MM.1S (cell line): Measurements from ENCODE around the gene SIK2.

Experiments
- DNase-seq: peaks from one replicate; pipeline ENCODE4 v3.0.0-alpha.2; 2015
- H2AFZ ChIP-seq: fragments of 300-600 bp; sonication (generic); 2 replicates; pipeline ENCODE4 v1.6.0; 2016; ENCODE audit warnings: antibody characterized with exemption, low read length
- H3F3A ChIP-seq: fragments of 300-600 bp; sonication (generic); 2 replicates; pipeline ENCODE4 v1.6.1; 2016; ENCODE audit warnings: mild to moderate bottlenecking, antibody characterized with exemption, low read length, moderate library complexity, mixed read lengths; ENCODE audit not compliant: insufficient read depth
- H3K27ac ChIP-seq: fragments of 300-600 bp; sonication (generic); 2 replicates; pipeline ENCODE4 v1.5.1; 2016; ENCODE audit warnings: mild to moderate bottlenecking, low read length
- H3K27me3 ChIP-seq: fragments of 300-600 bp; sonication (generic); replicated peaks from 2 replicates; pipeline ENCODE4 v1.6.0; 2016; ENCODE audit warnings: low read length; ENCODE audit not compliant: insufficient read depth
- H3K36me3 ChIP-seq: fragments of 300-600 bp; sonication (generic); replicated peaks from 2 replicates; pipeline ENCODE4 v1.6.1; 2016; ENCODE audit warnings: mild to moderate bottlenecking, low read length, mixed read lengths; ENCODE audit not compliant: insufficient read depth
- H3K4me1 ChIP-seq: fragments of 300-600 bp; sonication (generic); 2 replicates; pipeline ENCODE4 v1.6.1; 2016; ENCODE audit warnings: low read length, mixed read lengths
- H3K4me2 ChIP-seq: fragments of 300-600 bp; sonication (generic); 2 replicates; pipeline ENCODE4 v1.6.0; 2016; ENCODE audit warnings: low read depth, low read length
- H3K4me3 ChIP-seq: fragments of 300-600 bp; sonication (generic); 2 replicates; pipeline ENCODE4 v1.5.1; 2016; ENCODE audit warnings: low read length, mixed read lengths
- H3K79me2 ChIP-seq: fragments of 300-600 bp; sonication (generic); 2 replicates; pipeline ENCODE4 v1.6.1; 2016; ENCODE audit warnings: mixed run types, low read length, mixed read lengths
- H3K9ac ChIP-seq: fragments of 300-600 bp; sonication (generic); 2 replicates; pipeline ENCODE4 v1.6.1; 2016; ENCODE audit warnings: low read length, mixed read lengths
- H3K9me2 ChIP-seq: fragments of 300-600 bp; sonication (generic); replicated peaks from 2 replicates; pipeline ENCODE4 v1.6.1; 2016; ENCODE audit warnings: mild to moderate bottlenecking, low read length, mixed read lengths; ENCODE audit not compliant: insufficient read depth
- H3K9me3 ChIP-seq: fragments of 300-600 bp; sonication (generic); replicated peaks from 2 replicates; pipeline ENCODE4 v1.6.1; 2016; ENCODE audit warnings: mild to moderate bottlenecking, low read length, mixed read lengths; ENCODE audit not compliant: insufficient read depth
- H4K20me1 ChIP-seq: fragments of 300-600 bp; sonication (generic); 2 replicates; pipeline ENCODE4 v1.6.1; 2016; ENCODE audit warnings: mild to moderate bottlenecking, low read length, moderate library complexity, mixed read lengths; ENCODE audit not compliant: insufficient read depth
- CTCF ChIP-seq: fragments of 300-600 bp; sonication (generic); IDR thresholded peaks from 2 replicates; pipeline ENCODE4 v1.5.1; 2016; ENCODE audit warnings: antibody characterized with exemption, low read length, mixed read lengths
- EZH2 ChIP-seq: fragments of 300-600 bp; sonication (generic); optimal IDR thresholded peaks from 2 replicates; pipeline ENCODE3; 2017; ENCODE audit warnings: low read depth, mild to moderate bottlenecking, antibody characterized with exemption, low read length, mixed read lengths
- EZH2phosphoT487 ChIP-seq: fragments of 300-600 bp; sonication (generic); IDR thresholded peaks from 2 replicates; pipeline ENCODE4 v1.6.1; 2018; ENCODE audit warnings: antibody characterized with exemption, low read length

The SIK2 gene

DNA sequence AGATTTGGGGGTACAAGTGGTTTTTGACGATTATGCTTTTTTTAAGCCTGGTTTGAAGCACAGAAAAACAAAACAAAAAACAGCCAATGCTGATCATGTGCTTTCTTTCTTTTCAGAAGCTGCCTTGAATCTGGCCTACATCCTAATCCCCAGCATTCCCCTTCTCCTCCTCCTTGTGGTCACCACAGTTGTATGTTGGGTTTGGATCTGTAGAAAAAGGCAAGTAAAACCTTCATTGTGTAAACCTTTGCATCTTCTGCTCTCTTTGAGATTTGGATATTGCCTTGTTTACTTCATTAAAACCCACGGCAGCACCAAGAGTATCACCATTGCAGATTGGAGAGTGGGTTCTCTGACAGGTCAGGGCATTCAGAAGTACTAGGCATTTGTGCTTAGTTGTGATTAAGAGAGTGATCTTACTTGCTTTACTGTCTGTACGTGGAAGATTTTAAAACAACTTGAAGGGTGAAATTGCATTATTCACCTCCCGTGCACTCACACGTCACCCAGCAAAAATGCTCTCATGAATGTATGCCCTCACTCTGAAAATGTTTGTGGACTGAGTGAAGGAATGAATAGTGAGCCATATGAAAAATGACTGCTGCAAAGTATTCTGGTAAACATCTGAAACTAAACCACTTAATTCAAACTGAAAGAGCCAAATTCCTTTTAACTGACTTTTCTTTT, 44.7 kb upstream of the SIK2 start:
- no peak for DNase-seq
- H2AFZ ChIP-seq = no peak overlapping the region

GRCh38 chr11:111559800-111560464, 42.3 kb upstream of the SIK2 start:
- Histone ChIP-seq H2AFZ (no peak overlapping the region), H3K79me2 (no peaks in the 10 kb centered on the region), H3K4me3 (no peak overlapping the region), H3K27ac (no peak overlapping the region), H3K36me3 (no peaks in the 10 kb centered on the region), H3K4me2 (no peak overlapping the region), H3K4me1 (peaks cover 10% of the 10 kb centered on the region; the same call in 1 of the 2 replicates), H3K9me2 (no peaks in the 10 kb centered on the region), H3K9ac (no peak overlapping the region), H3F3A (no peaks in the 10 kb centered on the region), H4K20me1 (no peaks in the 10 kb centered on the region), H3K27me3 (no peaks in the 10 kb centered on the region), H3K9me3 (no peaks in the 10 kb centered on the region)
- no peak for DNase-seq
- no peak for TF ChIP-seq EZH2phosphoT487
- no peak for TF ChIP-seq CTCF
- no peak for TF ChIP-seq EZH2

More for the DNA sequence above, 44.7 kb upstream of the SIK2 start:
- Histone ChIP-seq H3K4me3 (no peak overlapping the region), H3F3A (no peaks in the 10 kb centered on the region), H3K9ac (no peak overlapping the region), H3K27me3 (no peaks in the 10 kb centered on the region), H3K27ac (no peak overlapping the region), H3K79me2 (no peaks in the 10 kb centered on the region), H3K36me3 (no peaks in the 10 kb centered on the region), H3K9me3 (no peaks in the 10 kb centered on the region), H4K20me1 (no peaks in the 10 kb centered on the region), H3K4me2 (no peak overlapping the region), H3K4me1 (peaks cover 11% of the 10 kb centered on the region; the same call in 1 of the 2 replicates), H3K9me2 (no peaks in the 10 kb centered on the region)
- no peak for TF ChIP-seq CTCF
- TF ChIP-seq EZH2phosphoT487 = no peak
- no peak for TF ChIP-seq EZH2

DNA sequence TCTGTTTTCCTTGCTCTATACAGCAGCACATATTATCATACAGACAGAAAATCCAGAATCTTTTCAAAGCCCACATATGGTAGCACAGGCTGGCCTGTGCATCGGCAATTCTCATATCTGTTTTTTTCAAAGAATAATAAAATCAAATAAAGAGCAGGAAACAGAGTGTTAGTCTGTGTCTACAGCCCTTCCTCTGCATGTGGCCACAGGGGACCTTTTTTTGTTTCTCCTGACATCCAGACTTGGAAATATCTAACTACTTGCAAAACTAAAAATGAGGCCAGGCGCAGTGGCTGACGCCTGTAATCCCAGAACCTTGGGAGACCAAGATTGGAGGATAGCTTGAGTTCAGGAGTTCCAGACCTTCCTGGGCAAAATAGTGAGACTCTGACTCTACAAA, 41.4 kb upstream of the SIK2 start:
- H3K9ac ChIP-seq = no peak overlapping the region
- H3K36me3 ChIP-seq = no peaks in the 10 kb centered on the region

More for the DNA sequence above, 41.4 kb upstream of the SIK2 start:
- Histone ChIP-seq H2AFZ (no peak overlapping the region), H3K4me1 (0 out of 2 replicates have a peak, but pooled peaks cover 3% of the 10 kb centered on the region), H3K4me2 (no peak overlapping the region), H3K9me2 (no peaks in the 10 kb centered on the region), H3K79me2 (no peaks in the 10 kb centered on the region), H4K20me1 (no peaks in the 10 kb centered on the region), H3K27ac (no peak overlapping the region), H3K4me3 (no peak overlapping the region), H3K9me3 (no peaks in the 10 kb centered on the region), H3K27me3 (no peaks in the 10 kb centered on the region), H3F3A (no peaks in the 10 kb centered on the region)
- TF ChIP-seq EZH2 (no peak), CTCF (no peak), EZH2phosphoT487 (no peak)
- no peak for DNase-seq
